Osteoblast (primary cell): ENCODE data around the gene KIAA1671. TPM values are rescaled to one million over a fixed set of nuclear protein-coding genes. Genes with fewer than 3 reads are reported as not detected.

Experiments
- DNase-seq: peaks from one replicate; pipeline ENCODE4 v3.0.0; 2011; ENCODE audit warnings: low spot score, mixed read lengths; ENCODE audit not compliant: insufficient read length; ENCODE audit errors: missing footprints
- H2AFZ ChIP-seq: 2 replicates; pipeline ENCODE4 v1.6.0; 2011; ENCODE audit warnings: mild to moderate bottlenecking, low read length
- H3K27ac ChIP-seq: 2 replicates; pipeline ENCODE4 v1.5.1; 2011; ENCODE audit warnings: mild to moderate bottlenecking, low read depth, low read length, moderate library complexity
- H3K27me3 ChIP-seq: 2 replicates; pipeline ENCODE4 v1.6.0; 2012; ENCODE audit warnings: mild to moderate bottlenecking, control low read depth, inconsistent platforms, low read length, moderate library complexity; ENCODE audit not compliant: insufficient read depth
- H3K36me3 ChIP-seq: 2 replicates; pipeline ENCODE4 v1.5.1; 2011; ENCODE audit warnings: mild to moderate bottlenecking, low read length, control low read depth, moderate library complexity; ENCODE audit not compliant: insufficient read depth
- H3K4me1 ChIP-seq: 2 replicates; pipeline ENCODE4 v1.5.1; 2011; ENCODE audit warnings: mild to moderate bottlenecking, low read length, control low read depth, moderate library complexity; ENCODE audit not compliant: insufficient read depth
- H3K4me2 ChIP-seq: 2 replicates; pipeline ENCODE4 v1.6.0; 2011; ENCODE audit warnings: mild to moderate bottlenecking, low read length; ENCODE audit not compliant: insufficient read depth
- H3K4me3 ChIP-seq: fragments of 200-600 bp; sonication (generic); 3 replicates; pipeline ENCODE4 v1.5.1; 2012; ENCODE audit warnings: mild to moderate bottlenecking, low read length, inconsistent platforms; ENCODE audit not compliant: insufficient read depth
- H3K79me2 ChIP-seq: 2 replicates; pipeline ENCODE4 v1.6.0; 2012; ENCODE audit warnings: mild to moderate bottlenecking, low read length, control low read depth, inconsistent platforms; ENCODE audit not compliant: insufficient read depth
- H3K9me3 ChIP-seq: 2 replicates; pipeline ENCODE4 v1.5.1; 2011; ENCODE audit warnings: low read depth, low read length, control low read depth
- H4K20me1 ChIP-seq: 2 replicates; pipeline ENCODE4 v1.6.0; 2012; ENCODE audit warnings: mild to moderate bottlenecking, low read length, control low read depth; ENCODE audit not compliant: insufficient read depth
- CTCF ChIP-seq: IDR thresholded peaks from 2 replicates; pipeline ENCODE4 v1.5.1; 2011; ENCODE audit warnings: mild to moderate bottlenecking, low read depth, low read length, moderate library complexity; ENCODE audit errors: extremely low read depth
- total RNA-seq: library from RNA; depleted of rRNA; stranded (reverse); fragments of >200 nt; gene quantifications from 2 replicates; pipeline ENCODE4 v1.2.3, GENCODE V29; 2012

The KIAA1671 gene
- total RNA-seq, 1 donor = 16.6 TPM

DNA sequence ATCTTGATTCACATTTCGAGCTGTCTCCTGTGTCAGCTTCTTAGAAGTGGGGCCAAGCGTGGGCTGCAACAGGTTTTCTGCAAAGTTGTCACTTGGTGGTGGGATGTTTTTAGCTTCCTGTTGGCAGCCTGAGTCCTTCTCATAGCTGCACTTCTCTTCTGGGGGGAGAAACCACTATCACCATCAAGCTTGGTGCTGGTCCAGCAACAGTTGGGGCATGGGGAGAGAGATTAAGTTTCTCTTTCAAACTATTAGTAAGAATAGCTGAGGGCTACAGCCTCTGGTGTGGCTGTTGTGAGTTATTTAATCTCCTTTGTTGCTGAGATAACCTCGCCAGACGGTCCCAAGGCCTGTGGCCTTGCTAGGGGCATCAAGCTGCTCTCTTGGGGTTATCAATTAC is 123.8 kb downstream of the KIAA1671 start:
- Histone ChIP-seq H3K9me3 (no peaks in the 10 kb centered on the region), H2AFZ (no peak overlapping the region), H3K4me3 (no peak overlapping the region), H3K4me2 (no peak overlapping the region), H4K20me1 (peaks cover 37% of the 10 kb centered on the region), H3K27me3 (no peaks in the 10 kb centered on the region), H3K36me3 (no peaks in the 10 kb centered on the region), H3K79me2 (no peaks in the 10 kb centered on the region), H3K4me1 (peaks cover under 1% of the 10 kb centered on the region), H3K27ac (no peak overlapping the region)
- no peak for TF ChIP-seq CTCF
- DNase-seq = no peak

- H2AFZ ChIP-seq = no peak overlapping the region
- no peaks in the 10 kb centered on the region for H3K79me2 ChIP-seq
- H3K36me3 ChIP-seq = no peaks in the 10 kb centered on the region
- no peaks in the 10 kb centered on the region for H3K9me3 ChIP-seq
- peaks cover 38% of the 10 kb centered on the region for H4K20me1 ChIP-seq
- no peak overlapping the region for H3K27ac ChIP-seq
- no peaks in the 10 kb centered on the region for H3K4me1 ChIP-seq
- H3K27me3 ChIP-seq = no peaks in the 10 kb centered on the region
- no peak for TF ChIP-seq CTCF
- no peak for DNase-seq
- H3K4me3 ChIP-seq = no peak overlapping the region
- H3K4me2 ChIP-seq = no peak overlapping the region
Observed at GRCh38 chr22:25077056-25077455, 124.5 kb downstream of the KIAA1671 start.

GRCh38 chr22:25077964-25078363 is 125.4 kb downstream of the KIAA1671 start:
- no peaks in the 10 kb centered on the region for H3K9me3 ChIP-seq
- H3K4me1 ChIP-seq = no peaks in the 10 kb centered on the region
- H3K4me3 ChIP-seq = no peak overlapping the region
- TF ChIP-seq CTCF = no peak
- no peak overlapping the region for H3K27ac ChIP-seq
- no peak for DNase-seq
- H3K27me3 ChIP-seq = no peaks in the 10 kb centered on the region
- H3K36me3 ChIP-seq = no peaks in the 10 kb centered on the region
- no peak overlapping the region for H2AFZ ChIP-seq
- peaks cover 35% of the 10 kb centered on the region for H4K20me1 ChIP-seq
- H3K79me2 ChIP-seq = no peaks in the 10 kb centered on the region
- H3K4me2 ChIP-seq = no peak overlapping the region

- Histone ChIP-seq H3K27ac (no peak overlapping the region), H3K36me3 (no peaks in the 10 kb centered on the region), H2AFZ (no peak overlapping the region), H3K9me3 (no peaks in the 10 kb centered on the region), H3K27me3 (no peaks in the 10 kb centered on the region), H4K20me1 (peaks cover 38% of the 10 kb centered on the region), H3K4me2 (no peak overlapping the region), H3K4me3 (no peak overlapping the region), H3K79me2 (no peaks in the 10 kb centered on the region), H3K4me1 (no peaks in the 10 kb centered on the region)
- no peak for DNase-seq
- TF ChIP-seq CTCF = no peak
Observed at GRCh38 chr22:25078591-25078990, 126.1 kb downstream of the KIAA1671 start.
